WI38 (cell line): ENCODE measurements around the gene AIDA.
"Not testable (repeated sequence)": the region's sequence is repeated elsewhere in the genome, so short reads cannot be mapped to it uniquely, and the experiment has no call there.

Experiments used
- H3K4me3 ChIP-seq: 2 replicates; pipeline ENCODE4 v1.5.1; 2011; ENCODE audit warnings: low read depth, mild to moderate bottlenecking, control low read depth, low read length
- TF ChIP-seq, protein P1 (sequence below): IDR thresholded peaks from 2 replicates; pipeline ENCODE4 v1.5.1; 2012; ENCODE audit warnings: low read depth, mild to moderate bottlenecking, control low read depth, low read length

Gene AIDA

DNA sequence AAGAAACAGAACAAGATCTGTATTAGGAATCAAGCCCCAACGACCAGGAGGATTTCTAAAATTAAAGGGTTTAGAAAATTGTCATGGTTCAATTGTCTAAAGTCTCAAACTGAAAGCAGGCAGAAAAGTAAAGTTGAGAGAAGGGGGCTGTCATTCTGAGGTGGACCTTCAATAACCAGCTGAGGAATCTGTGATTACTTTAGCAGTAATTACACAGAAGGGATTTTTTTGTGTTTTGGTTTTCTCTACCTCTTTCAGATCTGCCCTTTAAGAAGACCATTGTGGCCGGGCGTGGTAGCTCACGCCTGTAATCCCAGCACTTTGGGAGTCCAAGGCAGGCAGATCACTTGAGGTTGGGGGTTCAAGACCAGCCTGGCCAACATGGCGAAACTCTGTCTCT lies 17.4 kb downstream of the AIDA start:
- TF ChIP-seq, protein P1, sequence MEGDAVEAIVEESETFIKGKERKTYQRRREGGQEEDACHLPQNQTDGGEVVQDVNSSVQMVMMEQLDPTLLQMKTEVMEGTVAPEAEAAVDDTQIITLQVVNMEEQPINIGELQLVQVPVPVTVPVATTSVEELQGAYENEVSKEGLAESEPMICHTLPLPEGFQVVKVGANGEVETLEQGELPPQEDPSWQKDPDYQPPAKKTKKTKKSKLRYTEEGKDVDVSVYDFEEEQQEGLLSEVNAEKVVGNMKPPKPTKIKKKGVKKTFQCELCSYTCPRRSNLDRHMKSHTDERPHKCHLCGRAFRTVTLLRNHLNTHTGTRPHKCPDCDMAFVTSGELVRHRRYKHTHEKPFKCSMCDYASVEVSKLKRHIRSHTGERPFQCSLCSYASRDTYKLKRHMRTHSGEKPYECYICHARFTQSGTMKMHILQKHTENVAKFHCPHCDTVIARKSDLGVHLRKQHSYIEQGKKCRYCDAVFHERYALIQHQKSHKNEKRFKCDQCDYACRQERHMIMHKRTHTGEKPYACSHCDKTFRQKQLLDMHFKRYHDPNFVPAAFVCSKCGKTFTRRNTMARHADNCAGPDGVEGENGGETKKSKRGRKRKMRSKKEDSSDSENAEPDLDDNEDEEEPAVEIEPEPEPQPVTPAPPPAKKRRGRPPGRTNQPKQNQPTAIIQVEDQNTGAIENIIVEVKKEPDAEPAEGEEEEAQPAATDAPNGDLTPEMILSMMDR = no peak
- no peak overlapping the region for H3K4me3 ChIP-seq

DNA sequence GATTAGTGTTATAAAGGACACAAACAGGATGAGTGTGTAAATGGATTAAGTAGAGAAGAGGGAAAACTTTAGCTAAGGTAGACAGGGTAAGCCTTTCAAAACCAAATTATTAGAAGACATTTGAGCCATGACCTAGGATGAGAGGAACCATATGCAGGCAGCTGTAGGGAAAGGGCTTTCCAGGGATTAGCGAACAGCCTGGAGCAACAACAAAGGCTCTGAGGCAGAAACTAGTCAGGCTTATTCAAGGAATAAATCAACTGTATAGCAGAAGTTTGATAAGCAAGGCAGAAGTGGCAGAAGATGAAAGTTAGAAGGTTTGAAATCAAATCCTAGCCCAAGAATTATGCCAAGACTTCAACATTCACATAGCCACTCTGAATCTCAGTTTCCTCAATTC lies 21.3 kb downstream of the AIDA start:
- no peak overlapping the region for H3K4me3 ChIP-seq
- TF ChIP-seq, protein P1 = no peak

DNA sequence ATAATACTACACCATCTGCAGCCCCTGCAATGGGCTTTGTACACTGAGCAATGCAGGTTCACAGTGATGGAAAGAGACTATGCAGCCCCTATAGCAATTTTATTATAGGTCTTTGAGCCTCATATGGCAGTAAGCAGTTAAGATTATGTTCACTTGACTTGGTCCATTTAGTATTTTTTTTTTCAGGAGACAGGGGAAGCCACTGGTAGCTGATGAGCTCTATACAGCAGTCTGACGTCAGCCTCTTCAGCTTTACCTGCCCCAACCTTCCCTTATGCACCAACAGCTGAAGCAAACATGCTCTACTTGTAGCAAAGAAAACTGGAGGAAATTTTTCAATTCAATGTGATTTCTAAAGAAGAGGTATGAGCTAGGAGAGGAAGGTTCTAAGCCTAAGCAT lies 32.2 kb downstream of the AIDA start:
- TF ChIP-seq, protein P1 = no peak
- no peak overlapping the region for H3K4me3 ChIP-seq

DNA sequence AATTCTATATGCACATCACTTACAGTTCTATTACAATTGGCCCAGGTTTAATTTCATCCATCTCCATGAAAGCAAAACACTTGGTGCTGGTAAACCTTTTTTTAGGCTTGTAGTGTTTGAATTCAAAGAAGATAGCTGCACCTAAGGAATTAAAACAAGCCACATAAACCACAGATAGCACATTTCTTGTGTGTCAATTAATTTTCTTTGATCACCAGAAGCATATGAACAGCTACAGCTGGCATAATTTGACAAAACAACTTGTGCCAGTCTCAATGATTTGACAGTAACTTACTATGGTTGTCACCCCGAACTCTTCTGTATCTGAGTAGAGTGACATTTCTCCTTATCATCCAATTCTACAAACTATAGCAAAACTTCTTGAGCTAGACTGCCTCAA lies 42.2 kb downstream of the AIDA start:
- TF ChIP-seq, protein P1 = no peak
- H3K4me3 ChIP-seq = no peak overlapping the region

DNA sequence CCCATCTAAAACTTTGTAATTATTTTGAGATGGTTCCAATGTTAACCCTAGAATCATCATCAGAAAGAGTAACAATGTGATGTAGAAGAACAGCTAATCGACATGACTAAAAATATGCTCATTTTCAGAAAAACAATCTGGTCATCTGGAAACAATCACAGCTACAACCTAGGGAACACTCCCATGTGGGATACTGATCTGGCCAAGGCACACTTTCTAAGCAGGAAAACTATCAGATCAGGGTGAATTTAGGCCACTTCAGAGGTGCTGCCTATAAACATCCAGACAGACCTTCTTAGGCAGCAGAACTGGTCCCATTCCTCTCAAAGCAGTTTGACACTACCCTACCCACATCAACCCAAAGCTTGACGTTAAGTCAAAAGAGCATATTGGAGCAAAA lies 43.2 kb downstream of the AIDA start:
- not testable (repeated sequence) for H3K4me3 ChIP-seq

DNA sequence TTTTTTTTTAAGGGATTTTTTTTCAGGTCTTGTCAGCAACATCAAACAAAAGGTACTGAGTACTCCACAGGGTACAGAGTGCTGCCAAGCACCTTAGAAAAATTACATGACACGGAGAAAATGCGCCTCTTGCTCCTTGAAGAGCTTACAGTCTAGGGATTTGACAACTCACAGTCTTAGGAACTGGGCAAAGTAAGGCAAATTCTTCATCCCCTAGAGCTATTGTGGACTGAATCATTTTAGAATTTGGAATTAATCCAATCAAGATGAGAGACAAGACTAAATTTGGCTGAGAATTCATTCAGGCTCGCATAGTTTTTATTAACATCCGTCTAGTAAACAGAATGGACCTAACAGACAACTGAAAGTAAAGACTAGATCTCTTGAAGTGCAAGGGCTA lies 44.1 kb downstream of the AIDA start:
- not testable (repeated sequence) for H3K4me3 ChIP-seq

DNA sequence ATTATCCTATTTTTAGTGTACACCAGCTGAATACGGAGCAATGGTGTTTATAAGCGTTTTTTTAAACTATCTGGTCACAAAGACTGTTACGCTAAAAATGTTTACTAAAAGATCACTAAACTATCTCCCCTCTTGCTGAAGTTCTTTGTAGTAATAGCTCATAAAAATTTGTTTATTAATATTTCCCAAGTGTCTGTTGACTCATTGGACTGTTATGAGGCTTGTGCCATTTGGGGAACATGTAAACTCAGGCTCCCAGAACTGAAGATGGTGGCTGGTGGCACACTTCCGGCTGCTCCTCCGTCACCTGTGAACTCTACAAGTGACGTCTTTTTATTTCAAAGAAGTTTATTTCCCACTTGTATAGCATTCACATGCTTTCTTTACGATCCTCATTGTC lies 46.3 kb downstream of the AIDA start:
- TF ChIP-seq, protein P1 = no peak
- H3K4me3 ChIP-seq = no peak overlapping the region

DNA sequence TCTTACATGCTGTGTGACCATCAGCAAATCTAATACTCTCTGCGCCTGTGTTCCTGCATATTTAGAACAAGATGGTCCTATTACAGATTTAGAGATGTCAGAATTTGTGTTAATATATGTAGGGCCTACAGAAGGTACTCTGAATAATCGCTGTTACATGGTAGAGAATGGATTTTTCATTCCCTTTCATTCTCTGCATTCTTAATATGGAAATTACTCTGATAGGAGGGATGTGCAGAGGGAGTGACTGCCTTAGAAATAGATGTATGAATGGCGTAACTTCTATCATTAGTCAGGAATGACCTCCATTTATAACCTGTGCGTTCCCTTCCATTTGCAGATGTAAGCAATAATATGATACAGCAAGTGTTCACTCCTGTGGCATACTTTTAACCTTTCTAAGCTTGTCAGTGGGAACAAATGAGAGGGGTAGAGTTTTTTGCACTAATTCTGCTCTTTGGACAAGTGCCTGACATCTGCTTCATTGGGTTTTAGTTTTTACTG lies 48.8 kb downstream of the AIDA start:
- no peak overlapping the region for H3K4me3 ChIP-seq
- TF ChIP-seq, protein P1 = no peak
